Erythroblast (primary cell): Measurements from ENCODE around the gene RIMS3.

Experiments used
- GATA1 ChIP-seq: IDR thresholded peaks from 2 replicates; pipeline ENCODE4 v1.6.1; 2011; ENCODE audit warnings: low read depth, mild to moderate bottlenecking, control low read depth, low read length, moderate library complexity
- POLR2A ChIP-seq: IDR thresholded peaks from 2 replicates; pipeline ENCODE4 v1.6.1; 2011; ENCODE audit warnings: mild to moderate bottlenecking, low read length

GRCh38 chr1:40628903-40629292, 36.6 kb downstream of the RIMS3 start:
- TF ChIP-seq POLR2A (no peak), GATA1 (no peak)
